Limb (tissue), 2 donors: Measurements from ENCODE around the gene CCNA2.

Source experiments
- DNase-seq, 2 donors: peaks; one replicate each; pipeline ENCODE4 v3.0.0-alpha.2; 2016; ENCODE audit errors: extremely low spot score in 2 of 2

Gene CCNA2

DNA sequence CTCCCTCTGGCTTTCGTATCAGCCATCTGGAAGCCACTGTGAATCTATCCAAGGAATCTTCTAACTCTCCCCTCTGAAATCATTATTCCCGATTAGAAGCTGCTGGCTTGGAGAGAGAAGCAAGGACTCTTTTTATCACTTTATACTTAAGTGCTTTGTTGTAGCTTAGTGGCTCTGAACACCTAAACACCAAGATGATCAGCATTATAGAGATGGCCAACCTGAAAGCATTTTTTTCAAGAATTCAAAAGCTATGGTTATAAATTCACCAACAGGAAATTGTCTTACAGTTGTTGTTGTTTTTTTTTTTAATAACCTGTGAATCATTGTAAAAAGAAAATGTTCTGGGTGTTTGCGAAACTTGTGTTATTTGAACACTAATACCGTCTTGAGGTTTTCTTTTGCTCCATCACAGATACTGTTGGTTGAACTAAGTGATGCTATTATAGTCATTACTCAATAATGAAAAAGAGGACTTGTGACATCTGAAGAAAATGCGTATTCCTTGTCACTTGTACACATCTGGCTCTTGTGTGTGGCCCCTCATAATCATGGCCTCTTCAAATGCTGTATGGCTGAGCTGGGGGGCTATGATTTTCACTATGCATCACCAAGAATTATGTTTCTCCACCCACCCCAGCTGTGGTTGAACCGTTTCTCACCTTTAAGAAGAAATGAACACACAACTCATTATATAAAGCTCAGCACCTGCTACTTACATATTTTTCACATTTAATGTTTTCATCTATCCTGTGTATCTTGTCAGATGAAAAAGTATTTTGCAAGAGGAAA is 46.9 kb downstream of the CCNA2 start:
- no peak for DNase-seq

DNA sequence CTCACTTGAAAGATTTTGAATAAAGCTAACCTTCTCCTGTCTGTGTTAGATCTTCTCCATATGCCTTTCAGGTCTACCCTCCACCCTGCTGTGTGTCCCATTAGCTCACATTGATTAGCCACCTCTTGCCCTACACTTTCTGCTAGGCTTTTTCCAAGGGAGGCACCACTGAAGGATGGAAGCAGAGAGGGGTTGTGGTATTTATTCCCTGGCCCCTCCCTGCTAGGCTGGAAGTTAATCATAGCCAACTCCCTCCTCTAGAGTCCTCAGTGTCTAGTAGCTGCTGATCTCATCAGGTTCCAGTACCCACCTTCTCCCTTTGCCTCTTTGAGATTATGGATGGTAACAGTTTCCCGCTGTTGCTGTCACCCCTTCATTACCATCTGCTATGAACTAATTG is 49.8 kb downstream of the CCNA2 start:
- no peak for DNase-seq

DNA sequence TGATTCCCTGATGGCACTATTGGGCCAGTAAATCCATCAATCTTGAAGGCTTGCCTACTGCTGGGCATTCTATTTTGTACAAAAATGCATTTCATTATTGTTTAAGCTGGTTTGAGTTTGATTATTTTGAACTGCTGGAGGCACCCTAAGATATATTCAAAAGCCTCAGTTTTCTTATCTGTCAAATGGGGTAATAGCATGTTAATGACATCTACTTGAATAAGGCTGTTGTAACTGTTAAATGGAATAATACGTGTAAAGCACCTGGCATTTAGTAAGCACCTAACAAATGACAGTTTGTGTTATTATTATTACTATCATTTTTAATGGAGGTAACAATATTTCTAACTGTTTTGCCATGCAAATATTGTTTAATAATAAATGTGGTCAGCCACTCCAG is 51.8 kb downstream of the CCNA2 start:
- no peak for DNase-seq

DNA sequence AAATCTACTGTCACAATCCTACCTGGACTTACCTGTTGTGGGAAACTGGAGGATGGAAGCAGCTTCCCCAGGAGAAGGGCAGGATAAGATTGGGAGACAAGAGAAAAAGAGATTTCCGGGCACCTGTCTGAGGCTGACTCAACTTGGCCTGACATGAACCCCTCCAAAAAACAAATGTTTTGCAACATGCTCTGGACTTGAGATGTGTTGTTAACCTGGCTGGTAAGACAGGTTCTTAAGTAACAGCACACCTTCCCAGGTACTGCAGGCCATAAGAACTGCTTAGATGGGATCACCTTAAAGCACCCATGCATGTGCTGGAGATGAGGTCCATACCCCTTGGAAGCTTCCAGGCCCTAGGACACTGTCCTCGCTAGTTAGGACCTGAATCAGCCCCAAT is 54.3 kb downstream of the CCNA2 start:
- no peak for DNase-seq

DNA sequence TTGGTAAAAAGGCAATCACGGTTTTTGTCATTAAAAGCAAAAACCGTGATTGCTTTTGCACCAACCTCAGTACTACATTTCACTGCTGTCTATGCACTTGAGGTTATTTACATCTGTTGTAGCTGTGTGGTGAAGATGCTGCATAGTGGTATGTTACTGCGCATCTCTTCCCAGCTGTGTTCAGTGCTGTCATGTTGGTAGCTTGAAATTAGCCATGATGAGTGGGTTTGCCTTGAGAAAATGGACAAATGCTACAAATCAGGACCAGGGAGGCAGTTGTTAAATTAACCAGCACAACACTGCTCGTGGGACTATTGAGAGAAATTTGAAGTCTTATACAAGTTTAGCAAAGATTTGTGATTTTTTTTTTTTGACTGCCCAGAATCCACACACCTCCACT is 56.5 kb downstream of the CCNA2 start:
- no peak for DNase-seq
